SU-DHL-6 (cell line): ENCODE data around the gene PTPRK.

Experiments used
- EZH2phosphoT487 ChIP-seq: fragments of 200-600 bp; sonication (generic), shearing (Covaris generic); conservative IDR thresholded peaks from 2 replicates; pipeline ENCODE4 v1.6.1; 2018; ENCODE audit warnings: mild to moderate bottlenecking, antibody characterized with exemption, low read length, moderate library complexity, mixed read lengths
- TF ChIP-seq, protein P1 (sequence below): fragments of 200-600 bp; sonication (generic); IDR thresholded peaks from one replicate; pipeline ENCODE4 v1.5.1; 2017; ENCODE audit warnings: antibody characterized with exemption, mild to moderate bottlenecking, low read length, moderate library complexity; ENCODE audit not compliant: insufficient read depth, poor library complexity, severe bottlenecking

DNA sequence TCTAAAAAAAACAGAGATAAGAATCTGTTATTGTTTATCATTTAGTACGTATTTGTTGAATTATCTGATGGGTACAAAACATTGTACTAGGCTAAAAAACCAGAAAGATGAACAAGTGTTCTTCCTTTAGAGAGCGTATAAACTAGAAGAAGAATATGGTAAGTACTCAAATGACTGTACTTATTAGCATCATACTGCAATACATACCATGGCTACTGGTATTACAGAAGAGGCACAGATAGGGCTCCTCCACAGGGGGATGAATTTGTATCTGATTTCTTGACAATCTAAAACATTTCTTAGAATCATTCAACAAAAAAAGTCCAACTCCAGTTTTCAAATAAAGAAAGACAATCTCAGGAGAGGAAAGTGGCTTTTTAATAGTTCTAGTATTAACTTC lies 501.6 kb downstream of the PTPRK start:
- TF ChIP-seq, protein P1, sequence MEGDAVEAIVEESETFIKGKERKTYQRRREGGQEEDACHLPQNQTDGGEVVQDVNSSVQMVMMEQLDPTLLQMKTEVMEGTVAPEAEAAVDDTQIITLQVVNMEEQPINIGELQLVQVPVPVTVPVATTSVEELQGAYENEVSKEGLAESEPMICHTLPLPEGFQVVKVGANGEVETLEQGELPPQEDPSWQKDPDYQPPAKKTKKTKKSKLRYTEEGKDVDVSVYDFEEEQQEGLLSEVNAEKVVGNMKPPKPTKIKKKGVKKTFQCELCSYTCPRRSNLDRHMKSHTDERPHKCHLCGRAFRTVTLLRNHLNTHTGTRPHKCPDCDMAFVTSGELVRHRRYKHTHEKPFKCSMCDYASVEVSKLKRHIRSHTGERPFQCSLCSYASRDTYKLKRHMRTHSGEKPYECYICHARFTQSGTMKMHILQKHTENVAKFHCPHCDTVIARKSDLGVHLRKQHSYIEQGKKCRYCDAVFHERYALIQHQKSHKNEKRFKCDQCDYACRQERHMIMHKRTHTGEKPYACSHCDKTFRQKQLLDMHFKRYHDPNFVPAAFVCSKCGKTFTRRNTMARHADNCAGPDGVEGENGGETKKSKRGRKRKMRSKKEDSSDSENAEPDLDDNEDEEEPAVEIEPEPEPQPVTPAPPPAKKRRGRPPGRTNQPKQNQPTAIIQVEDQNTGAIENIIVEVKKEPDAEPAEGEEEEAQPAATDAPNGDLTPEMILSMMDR = no peak
- TF ChIP-seq EZH2phosphoT487 = no peak
